GM23338 (cell line): Measurements from ENCODE around the gene LGALS3. TPM values are rescaled to one million over a fixed set of nuclear protein-coding genes. Genes with fewer than 3 reads are reported as not detected.

Experiments
- ATAC-seq: fragments of 200-7000 bp; cut with Tn5 transposase; 3 replicates; pipeline ENCODE4 v1.9.1; 2020
- DNase-seq: peaks from one replicate; pipeline ENCODE4 v3.0.0-alpha.2; 2015; ENCODE audit warnings: low spot score
- H2AFZ ChIP-seq: fragments of 200-600 bp; sonication (generic); 2 replicates; pipeline ENCODE4 v1.8.0; 2016; ENCODE audit warnings: antibody characterized with exemption, mild to moderate bottlenecking, moderate library complexity
- H3F3A ChIP-seq: fragments of 200-600 bp; sonication (generic); replicated peaks from 2 replicates; pipeline ENCODE4 v1.8.0; 2017; ENCODE audit warnings: antibody characterized with exemption, mixed run types, low read depth
- H3K27ac ChIP-seq: fragments of 200-600 bp; sonication (generic); 2 replicates; pipeline ENCODE4 v1.6.1; 2016; ENCODE audit warnings: low read depth
- H3K27me3 ChIP-seq: fragments of 200-600 bp; sonication (generic); 2 replicates; pipeline ENCODE4 v1.8.0; 2016; ENCODE audit warnings: mild to moderate bottlenecking, mixed run types, moderate library complexity; ENCODE audit not compliant: insufficient read depth
- H3K36me3 ChIP-seq: fragments of 200-600 bp; sonication (generic); 2 replicates; pipeline ENCODE4 v1.8.0; 2016; ENCODE audit warnings: mild to moderate bottlenecking; ENCODE audit not compliant: insufficient read depth
- H3K4me1 ChIP-seq: fragments of 200-600 bp; sonication (generic); 2 replicates; pipeline ENCODE4 v1.8.0; 2016; ENCODE audit warnings: mild to moderate bottlenecking, moderate library complexity; ENCODE audit not compliant: insufficient read depth
- H3K4me2 ChIP-seq: fragments of 200-600 bp; sonication (generic); 2 replicates; pipeline ENCODE4 v1.7.1; 2017; ENCODE audit warnings: mixed run types
- H3K4me3 ChIP-seq: fragments of 200-600 bp; sonication (generic); 2 replicates; pipeline ENCODE4 v1.6.1; 2016; ENCODE audit warnings: mixed run types
- H3K79me2 ChIP-seq: fragments of 200-600 bp; sonication (generic); replicated peaks from 2 replicates; pipeline ENCODE4 v1.8.0; 2017; ENCODE audit warnings: mild to moderate bottlenecking; ENCODE audit not compliant: insufficient read depth
- H3K9me2 ChIP-seq: fragments of 200-600 bp; sonication (generic); 2 replicates; pipeline ENCODE4 v1.8.0; 2017; ENCODE audit not compliant: insufficient read depth
- H4K20me1 ChIP-seq: fragments of 200-600 bp; sonication (generic); replicated peaks from 2 replicates; pipeline ENCODE4 v1.8.0; 2017; ENCODE audit warnings: mild to moderate bottlenecking; ENCODE audit not compliant: insufficient read depth
- H3K27ac Mint-ChIP-seq: 2 replicates; pipeline ENCODE4 v1.8.0; 2020; ENCODE audit warnings: inconsistent platforms, mild to moderate bottlenecking, moderate library complexity, mixed read lengths
- H3K27me3 Mint-ChIP-seq: 3 replicates; pipeline ENCODE4 v1.8.0; 2022; ENCODE audit warnings: low read depth, mild to moderate bottlenecking, moderate library complexity, mixed read lengths, inconsistent platforms; ENCODE audit not compliant: insufficient read depth, poor library complexity
- H3K36me3 Mint-ChIP-seq: 3 replicates; pipeline ENCODE4 v1.8.0; 2021; ENCODE audit warnings: low read depth, mild to moderate bottlenecking, inconsistent platforms, moderate library complexity, mixed read lengths
- H3K4me1 Mint-ChIP-seq: 3 replicates; pipeline ENCODE4 v1.8.0; 2020; ENCODE audit warnings: mild to moderate bottlenecking, inconsistent platforms, mixed read lengths
- H3K4me3 Mint-ChIP-seq: 3 replicates; pipeline ENCODE4 v1.8.0; 2021; ENCODE audit warnings: moderate library complexity, mild to moderate bottlenecking, inconsistent platforms, mixed read lengths
- H3K9me3 Mint-ChIP-seq: 3 replicates; pipeline ENCODE4 v1.8.0; 2020; ENCODE audit warnings: moderate library complexity, mild to moderate bottlenecking, inconsistent platforms, mixed read lengths
- CREB1 ChIP-seq: fragments of 250-450 bp; sonication (Bioruptor Pico); IDR thresholded peaks from 2 replicates; pipeline ENCODE4 v1.5.0; 2020; ENCODE audit warnings: low read depth, mild to moderate bottlenecking, moderate library complexity
- CTCF ChIP-seq, 2 experiments: fragments of 200-600 bp in 1 of 2; sonication (generic) in 1 of 2; conservative IDR thresholded peaks; 2 replicates each; pipeline versions ENCODE4 v1.5.1 to v1.6.1; 2016 to 2017; ENCODE audit warnings: antibody characterized with exemption in 2 of 2, low read depth in 2 of 2, mild to moderate bottlenecking in 2 of 2, moderate library complexity in 1 of 2
- ETS1 ChIP-seq: IDR thresholded peaks from 2 replicates; pipeline ENCODE4 v1.6.1; 2016; ENCODE audit warnings: antibody characterized with exemption
- EZH2 ChIP-seq: fragments of 200-600 bp; sonication (generic); IDR thresholded peaks from one replicate; pipeline ENCODE4 v1.8.0; 2017; ENCODE audit warnings: antibody characterized with exemption, mild to moderate bottlenecking, low read depth; ENCODE audit not compliant: unreplicated experiment
- EZH2phosphoT487 ChIP-seq: fragments of 200-600 bp; sonication (generic); IDR thresholded peaks from one replicate; pipeline ENCODE4 v1.8.1; 2018; ENCODE audit warnings: antibody characterized with exemption; ENCODE audit not compliant: unreplicated experiment
- JUNB ChIP-seq: IDR thresholded peaks from one replicate; pipeline ENCODE4 v1.6.1; 2016; ENCODE audit warnings: antibody characterized with exemption; ENCODE audit not compliant: unreplicated experiment
- NANOG ChIP-seq: IDR thresholded peaks from 2 replicates; pipeline ENCODE4 v1.6.1; 2016; ENCODE audit warnings: antibody characterized with exemption, borderline replicate concordance
- POLR2AphosphoS5 ChIP-seq: IDR thresholded peaks from 2 replicates; pipeline ENCODE4 v1.6.1; 2016; ENCODE audit warnings: antibody characterized with exemption, low read depth
- STAT1 ChIP-seq: IDR thresholded peaks from one replicate; pipeline ENCODE4 v1.6.1; 2016; ENCODE audit warnings: antibody characterized with exemption; ENCODE audit not compliant: unreplicated experiment
- ZNF114 ChIP-seq: fragments of 250-450 bp; sonication (Bioruptor Pico); IDR thresholded peaks from 2 replicates; pipeline ENCODE4 v1.5.0; 2020; ENCODE audit warnings: mild to moderate bottlenecking, moderate library complexity
- ZNF331 ChIP-seq: fragments of 250-450 bp; sonication (Bioruptor Pico); IDR thresholded peaks from 2 replicates; pipeline ENCODE4 v1.5.0; 2020; ENCODE audit warnings: low read depth, mild to moderate bottlenecking, moderate library complexity
- ZNF462 ChIP-seq: fragments of 250-450 bp; sonication (Bioruptor Pico); IDR thresholded peaks from 2 replicates; pipeline ENCODE4 v1.5.0; 2020; ENCODE audit warnings: mild to moderate bottlenecking, moderate library complexity
- polyA plus RNA-seq: library from polyadenylated mRNA; unstranded; fragments of >200 nt; fragmentation: Nextera tagmentation; extraction: Ambion mirVana; gene quantifications from 2 replicates; pipeline ENCODE4 v1.2.1, GENCODE V29; 2016
- total RNA-seq: library from RNA; depleted of rRNA; stranded (reverse); fragments of >200 nt; shearing (Covaris generic); gene quantifications from 2 replicates; pipeline ENCODE4 v1.2.3, GENCODE V29; 2014
- TF ChIP-seq, protein P1 (sequence below): IDR thresholded peaks from one replicate; pipeline ENCODE4 v1.6.1; 2018; ENCODE audit warnings: antibody characterized with exemption; ENCODE audit not compliant: unreplicated experiment

Gene LGALS3
- total and polyA plus RNA-seq, 2 experiments from 2014 or later: 7.2 to 10.9 TPM

DNA sequence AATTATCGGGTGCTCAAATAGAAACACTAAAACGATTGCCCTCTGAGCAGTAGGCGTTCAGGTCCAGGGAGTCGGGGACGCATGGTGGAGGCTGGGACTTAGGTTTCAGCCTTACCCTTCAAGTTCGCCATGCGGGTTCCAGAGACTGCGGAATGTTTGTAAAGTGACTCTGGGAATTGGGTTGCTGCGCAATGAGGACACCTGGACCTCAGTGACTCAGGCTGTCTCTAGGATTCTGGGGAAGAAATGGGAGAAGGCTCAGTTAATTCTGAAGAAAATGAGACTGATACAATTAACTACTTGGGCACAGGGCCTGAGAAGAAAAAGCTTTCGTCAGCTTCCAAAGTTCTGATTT lies 1.1 kb downstream of the LGALS3 start:
- Histone ChIP-seq H3F3A (no peaks in the 10 kb centered on the region), H3K9me2 (no peaks in the 10 kb centered on the region), H3K36me3 (no peaks in the 10 kb centered on the region), H4K20me1 (peaks cover 6% of the 10 kb centered on the region), H3K27me3 (peaks cover 54% of the 10 kb centered on the region), H2AFZ (peak overlapping the region; percentile 95), H3K79me2 (no peaks in the 10 kb centered on the region), H3K4me3 (peak overlapping the region; percentile 74), H3K27ac (no peak overlapping the region), H3K4me2 (peak overlapping the region; percentile 91), H3K4me1 (0 out of 2 replicates have a peak, but pooled peaks cover 2% of the 10 kb centered on the region)
- Mint-ChIP-seq H3K4me1 (peaks cover 4% of the 10 kb centered on the region; the same call in 2 of the 3 replicates), H3K27ac (no peak overlapping the region), H3K9me3 (no peaks in the 10 kb centered on the region), H3K27me3 (peaks cover 30% of the 10 kb centered on the region), H3K36me3 (no peaks in the 10 kb centered on the region), H3K4me3 (peak overlapping the region; percentile 75)
- peak; percentile 75 for DNase-seq
- ATAC-seq: peak; percentile 23
- TF ChIP-seq JUNB (no peak), ZNF114 (CRISPR knock-in tag) (no peak), STAT1 (no peak), CTCF (conservative IDR thresholded peaks at IDR 0.05; ENCODE audit: low read depth in 2 of 2) (no peak), ETS1 (no peak), EZH2 (no peak), EZH2phosphoT487 (no peak), NANOG (no peak), ZNF331 (no peak), ZNF462 (CRISPR knock-in tag) (no peak), POLR2AphosphoS5 (no peak), CREB1 (CRISPR knock-in tag) (no peak)
- TF ChIP-seq, protein P1, sequence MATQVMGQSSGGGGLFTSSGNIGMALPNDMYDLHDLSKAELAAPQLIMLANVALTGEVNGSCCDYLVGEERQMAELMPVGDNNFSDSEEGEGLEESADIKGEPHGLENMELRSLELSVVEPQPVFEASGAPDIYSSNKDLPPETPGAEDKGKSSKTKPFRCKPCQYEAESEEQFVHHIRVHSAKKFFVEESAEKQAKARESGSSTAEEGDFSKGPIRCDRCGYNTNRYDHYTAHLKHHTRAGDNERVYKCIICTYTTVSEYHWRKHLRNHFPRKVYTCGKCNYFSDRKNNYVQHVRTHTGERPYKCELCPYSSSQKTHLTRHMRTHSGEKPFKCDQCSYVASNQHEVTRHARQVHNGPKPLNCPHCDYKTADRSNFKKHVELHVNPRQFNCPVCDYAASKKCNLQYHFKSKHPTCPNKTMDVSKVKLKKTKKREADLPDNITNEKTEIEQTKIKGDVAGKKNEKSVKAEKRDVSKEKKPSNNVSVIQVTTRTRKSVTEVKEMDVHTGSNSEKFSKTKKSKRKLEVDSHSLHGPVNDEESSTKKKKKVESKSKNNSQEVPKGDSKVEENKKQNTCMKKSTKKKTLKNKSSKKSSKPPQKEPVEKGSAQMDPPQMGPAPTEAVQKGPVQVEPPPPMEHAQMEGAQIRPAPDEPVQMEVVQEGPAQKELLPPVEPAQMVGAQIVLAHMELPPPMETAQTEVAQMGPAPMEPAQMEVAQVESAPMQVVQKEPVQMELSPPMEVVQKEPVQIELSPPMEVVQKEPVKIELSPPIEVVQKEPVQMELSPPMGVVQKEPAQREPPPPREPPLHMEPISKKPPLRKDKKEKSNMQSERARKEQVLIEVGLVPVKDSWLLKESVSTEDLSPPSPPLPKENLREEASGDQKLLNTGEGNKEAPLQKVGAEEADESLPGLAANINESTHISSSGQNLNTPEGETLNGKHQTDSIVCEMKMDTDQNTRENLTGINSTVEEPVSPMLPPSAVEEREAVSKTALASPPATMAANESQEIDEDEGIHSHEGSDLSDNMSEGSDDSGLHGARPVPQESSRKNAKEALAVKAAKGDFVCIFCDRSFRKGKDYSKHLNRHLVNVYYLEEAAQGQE: no peak
